ENCODE measurements around the gene MMP10.

Gene MMP10

GRCh38 chr11:102780491-102780918 lies at the start of gene MMP10:
Gene MMP10 (minus strand): TSS chr11:102780628. CDS start chr11:102780591, 37 bp downstream.
- no peak for DNase-seq (ENCODE audit: low read depth)
- TF ChIP-seq CTCF (IDR thresholded peaks at IDR 0.05; ENCODE audit: insufficient read depth, low read depth, low read length, missing control alignments) = peak; percentile 17
- no peak within 1 kb of the TSS for H3K4me3 ChIP-seq (ENCODE audit: low read depth, low read length)

GRCh38 chr11:102829316-102830000 lies 49.0 kb upstream of the MMP10 start:
- no peak for TF ChIP-seq CTCF (IDR thresholded peaks at IDR 0.05; ENCODE audit: insufficient read depth, low read depth, low read length, missing control alignments)
- DNase-seq (ENCODE audit: low read depth) = no peak
- H3K4me3 ChIP-seq (ENCODE audit: low read depth, low read length) = no peak overlapping the region

GRCh38 chr11:102824556-102824955 lies 44.1 kb upstream of the MMP10 start:
- no peak overlapping the region for H3K4me3 ChIP-seq (ENCODE audit: low read depth, low read length)
- no peak for DNase-seq (ENCODE audit: low read depth)
- TF ChIP-seq CTCF (IDR thresholded peaks at IDR 0.05; ENCODE audit: insufficient read depth, low read depth, low read length, missing control alignments) = no peak

- no peak for DNase-seq (ENCODE audit: low read depth)
These were observed 39.1 kb upstream of the MMP10 start for GRCh38 chr11:102819491-102819890.

GRCh38 chr11:102813484-102813883 lies 33.1 kb upstream of the MMP10 start:
- no peak for TF ChIP-seq CTCF (IDR thresholded peaks at IDR 0.05; ENCODE audit: insufficient read depth, low read depth, low read length, missing control alignments)
- no peak overlapping the region for H3K4me3 ChIP-seq (ENCODE audit: low read depth, low read length)
- DNase-seq (ENCODE audit: low read depth) = no peak

More at GRCh38 chr11:102819491-102819890, 39.1 kb upstream of the MMP10 start:
- no peak overlapping the region for H3K4me3 ChIP-seq (ENCODE audit: low read depth, low read length)
- TF ChIP-seq CTCF (IDR thresholded peaks at IDR 0.05; ENCODE audit: insufficient read depth, low read depth, low read length, missing control alignments) = no peak

GRCh38 chr11:102812188-102812587 lies 31.8 kb upstream of the MMP10 start:
- no peak for DNase-seq (ENCODE audit: low read depth)
- no peak for TF ChIP-seq CTCF (IDR thresholded peaks at IDR 0.05; ENCODE audit: insufficient read depth, low read depth, low read length, missing control alignments)
- H3K4me3 ChIP-seq (ENCODE audit: low read depth, low read length) = no peak overlapping the region
